ENCODE results near the gene LRRN4CL. TPM values are rescaled to one million over a fixed set of nuclear protein-coding genes. Genes with fewer than 3 reads are reported as not detected.

LRRN4CL gene
- total RNA-seq, 3 donors from 2014 or later (not counting 1 experiment from before 2014, with no cell fraction given): not detected

GRCh38 chr11:62716206-62716605, 26.9 kb upstream of the LRRN4CL start:
- H3K27me3 Mint-ChIP-seq (ENCODE audit: low read depth in 2 of 2): no peaks in the 10 kb centered on the region
- peaks cover 78% of the 10 kb centered on the region for H3K36me3 ChIP-seq (ENCODE audit: control insufficient read depth, insufficient read depth, low read length)
- H3K27ac ChIP-seq (ENCODE audit: low read length): no peak overlapping the region
- H3K4me1 ChIP-seq (ENCODE audit: control insufficient read depth, insufficient read depth, low read length): no peaks in the 10 kb centered on the region
- H3K4me1 Mint-ChIP-seq: peaks cover 4 to 29% of the 10 kb centered on the region in 2 donors
- no peaks in the 10 kb centered on the region for H3K9me3 Mint-ChIP-seq
- H3K4me3 ChIP-seq (ENCODE audit: low read length): no peak overlapping the region
- peaks cover 22% of the 10 kb centered on the region for H3K36me3 Mint-ChIP-seq
- DNase-seq (no peak), ATAC-seq (no peak)
- H3K27me3 ChIP-seq (ENCODE audit: control insufficient read depth, insufficient read depth, low read length): no peaks in the 10 kb centered on the region
- H3K9me3 ChIP-seq (ENCODE audit: control insufficient read depth, insufficient read depth, low read length): no peaks in the 10 kb centered on the region
- intact Hi-C loops (cut with micrococcal nuclease): no loop called here
- TF ChIP-seq CTCF (IDR thresholded peaks at IDR 0.05): no peak
- WGBS (ENCODE audit: insufficient coverage): 93% methylated on average over 5 of the region's 5 CpGs
- no peak overlapping the region for H3K4me3 Mint-ChIP-seq
- H3K27ac Mint-ChIP-seq: peak overlapping the region in 1 of 2 donors; percentile 72

GRCh38 chr11:62715150-62716130, 26.1 kb upstream of the LRRN4CL start:
- H3K4me3 Mint-ChIP-seq: no peak overlapping the region
- Histone ChIP-seq H3K9me3 (ENCODE audit: control insufficient read depth, insufficient read depth, low read length) (no peaks in the 10 kb centered on the region), H3K27ac (ENCODE audit: low read length) (no peak overlapping the region), H3K36me3 (ENCODE audit: control insufficient read depth, insufficient read depth, low read length) (peaks cover 74% of the 10 kb centered on the region), H3K4me1 (ENCODE audit: control insufficient read depth, insufficient read depth, low read length) (peaks cover 3% of the 10 kb centered on the region), H3K4me3 (ENCODE audit: low read length) (no peak overlapping the region), H3K27me3 (ENCODE audit: control insufficient read depth, insufficient read depth, low read length) (no peaks in the 10 kb centered on the region)
- H3K27ac Mint-ChIP-seq: peak overlapping the region; percentile 41 to 72
- 97% methylated on average over 23 of the region's 24 CpGs for WGBS (ENCODE audit: insufficient coverage)
- peaks cover 4 to 29% of the 10 kb centered on the region in 2 donors for H3K4me1 Mint-ChIP-seq
- intact Hi-C loops (cut with micrococcal nuclease): no loop called here
- no peaks in the 10 kb centered on the region for H3K27me3 Mint-ChIP-seq (ENCODE audit: low read depth in 2 of 2)
- H3K36me3 Mint-ChIP-seq: peaks cover 18% of the 10 kb centered on the region
- no peaks in the 10 kb centered on the region for H3K9me3 Mint-ChIP-seq
- ATAC-seq: no peak
- no peak for DNase-seq
- TF ChIP-seq CTCF (IDR thresholded peaks at IDR 0.05): no peak

- H3K27ac Mint-ChIP-seq: peak overlapping the region; percentile 66 to 72
- peaks cover 56% of the 10 kb centered on the region for H3K36me3 ChIP-seq (ENCODE audit: control insufficient read depth, insufficient read depth, low read length)
- no peaks in the 10 kb centered on the region for H3K27me3 ChIP-seq (ENCODE audit: control insufficient read depth, insufficient read depth, low read length)
- intact Hi-C loops (cut with micrococcal nuclease): no loop called here
- TF ChIP-seq CTCF (IDR thresholded peaks at IDR 0.05): no peak
- no peaks in the 10 kb centered on the region for H3K9me3 Mint-ChIP-seq
- peaks cover 8% of the 10 kb centered on the region for H3K36me3 Mint-ChIP-seq
- DNase-seq: no peak
- no peak overlapping the region for H3K27ac ChIP-seq (ENCODE audit: low read length)
- H3K9me3 ChIP-seq (ENCODE audit: control insufficient read depth, insufficient read depth, low read length): no peaks in the 10 kb centered on the region
- peaks cover 21 to 38% of the 10 kb centered on the region in 2 donors for H3K4me1 Mint-ChIP-seq
- H3K27me3 Mint-ChIP-seq (ENCODE audit: low read depth in 2 of 2): no peaks in the 10 kb centered on the region
- H3K4me3 ChIP-seq (ENCODE audit: low read length): no peak overlapping the region
- H3K4me3 Mint-ChIP-seq: no peak overlapping the region
- ATAC-seq: no peak
- peaks cover 19% of the 10 kb centered on the region for H3K4me1 ChIP-seq (ENCODE audit: control insufficient read depth, insufficient read depth, low read length)
- 88% methylated on average over 1 of the region's 2 CpGs for WGBS (ENCODE audit: insufficient coverage)
Observed at GRCh38 chr11:62713343-62713742, 24.0 kb upstream of the LRRN4CL start.

All from natural killer cell (primary cell).